H1 (cell line): ENCODE results near the gene DYNLRB1. TPM values are rescaled to one million over a fixed set of nuclear protein-coding genes. Genes with fewer than 3 reads are reported as not detected.
A peak's percentile ranks its signal among the peaks of the same experiment; 100 is the strongest.

Experiments used
- CTCF ChIA-PET: fragments of 300-600 bp; sonication (Branson Sonifier 250); formaldehyde crosslinking; loops from one replicate; lab custom pipeline; 2021; ENCODE audit not compliant: partially characterized antibody; lab: Charles Lee
- POLR2A ChIA-PET: fragments of 300-600 bp; sonication (Branson Sonifier 250); formaldehyde crosslinking; loops from one replicate; lab custom pipeline; 2021; ENCODE audit warnings: inconsistent platforms; ENCODE audit not compliant: partially characterized antibody; lab: Charles Lee
- DNase-seq, 2 experiments: peaks; one replicate each; pipeline versions ENCODE4 v3.0.0 to v3.0.0-alpha.2; 2010 to 2022; ENCODE audit warnings: low spot score in 2 of 2, low read depth in 1 of 2, mixed read lengths in 1 of 2
- FAIRE-seq: peaks from 2 replicates; lab custom pipeline; 2011; peaks lifted over from hg19 to GRCh38; lab: Jason Lieb, UNC
- H2AFZ ChIP-seq: 2 replicates; pipeline ENCODE4 v1.8.1; 2012; ENCODE audit warnings: low read length, inconsistent platforms
- H2AK5ac ChIP-seq: 2 replicates; pipeline ENCODE4 v1.6.1; 2013; ENCODE audit warnings: low read depth, low read length
- H2BK120ac ChIP-seq: replicated peaks from 2 replicates; pipeline ENCODE3; 2013; ENCODE audit warnings: low read depth, low read length, inconsistent platforms
- H2BK12ac ChIP-seq: 2 replicates; pipeline ENCODE4 v1.6.1; 2013; ENCODE audit warnings: low read depth, low read length
- H2BK15ac ChIP-seq: 2 replicates; pipeline ENCODE4 v1.6.1; 2013; ENCODE audit warnings: low read length
- H2BK20ac ChIP-seq: 2 replicates; pipeline ENCODE4 v1.6.1; 2013; ENCODE audit warnings: low read length
- H2BK5ac ChIP-seq: 2 replicates; pipeline ENCODE4 v1.6.1; 2013; ENCODE audit warnings: low read depth, low read length
- H3K14ac ChIP-seq: 2 replicates; pipeline ENCODE4 v1.6.1; 2013; ENCODE audit warnings: inconsistent platforms; ENCODE audit not compliant: insufficient read length
- H3K18ac ChIP-seq: 2 replicates; pipeline ENCODE4 v1.6.1; 2013; ENCODE audit warnings: low read length; ENCODE audit errors: extremely low read depth
- H3K23ac ChIP-seq: 2 replicates; pipeline ENCODE4 v1.6.1; 2013; ENCODE audit warnings: inconsistent platforms; ENCODE audit not compliant: insufficient read length
- H3K23me2 ChIP-seq: 2 replicates; pipeline ENCODE4 v1.6.1; 2013; ENCODE audit warnings: low read depth, low read length
- H3K27ac ChIP-seq: 2 replicates; pipeline ENCODE4 v1.6.1; 2011; ENCODE audit warnings: low read depth, low read length, inconsistent platforms
- H3K27me3 ChIP-seq, 4 experiments: replicated peaks in 1 of 4; 1 replicate in 1 of 4; 2 replicates in 3 of 4; pipeline versions ENCODE4 v1.6.1 to v1.8.1; 2011 to 2013; ENCODE audit warnings: low read length in 3 of 4, mild to moderate bottlenecking in 3 of 4, inconsistent platforms in 2 of 4, mixed read lengths in 2 of 4, moderate library complexity in 1 of 4; ENCODE audit not compliant: control insufficient read depth in 3 of 4, insufficient read depth in 3 of 4; ENCODE audit errors: extremely low read depth in 1 of 4
- H3K36me3 ChIP-seq, 4 experiments: 2 replicates each; pipeline versions ENCODE4 v1.6.1 to v1.8.1; 2011 to 2013; ENCODE audit warnings: mild to moderate bottlenecking in 4 of 4, low read length in 3 of 4, moderate library complexity in 2 of 4, control low read depth in 1 of 4, inconsistent platforms in 1 of 4; ENCODE audit not compliant: insufficient read depth in 4 of 4, control insufficient read depth in 2 of 4
- H3K4ac ChIP-seq: replicated peaks from 2 replicates; pipeline ENCODE3; 2013; ENCODE audit warnings: low read length, low read depth, mixed read lengths, inconsistent platforms; ENCODE audit not compliant: insufficient read length
- H3K4me1 ChIP-seq, 4 experiments: replicated peaks in 1 of 4; 1 replicate in 1 of 4; 2 replicates in 3 of 4; pipeline versions ENCODE4 v1.6.1 to v1.8.1; 2011 to 2013; ENCODE audit warnings: low read length in 3 of 4, inconsistent platforms in 2 of 4, mixed read lengths in 1 of 4; ENCODE audit not compliant: insufficient read depth in 4 of 4, control insufficient read depth in 3 of 4
- H3K4me2 ChIP-seq, 2 experiments: 2 replicates each; pipeline versions ENCODE4 v1.6.1 to v1.8.1; 2011 to 2013; ENCODE audit warnings: low read depth in 2 of 2, low read length in 2 of 2, control low read depth in 1 of 2, inconsistent platforms in 1 of 2, mild to moderate bottlenecking in 1 of 2; ENCODE audit not compliant: insufficient read depth in 1 of 2
- H3K4me3 ChIP-seq, 4 experiments: fragments of 200-600, 300-600 bp in 1 of 4; sonication (generic), shearing (Covaris generic), sonication (Bioruptor Twin) in 1 of 4; 2 replicates each; pipeline versions ENCODE4 v1.5.1 to v1.8.1; 2011 to 2016; ENCODE audit warnings: low read length in 4 of 4, low read depth in 3 of 4, control low read depth in 2 of 4, inconsistent platforms in 2 of 4, mild to moderate bottlenecking in 2 of 4, mixed read lengths in 1 of 4, moderate library complexity in 1 of 4; ENCODE audit not compliant: insufficient read depth in 2 of 4; ENCODE audit errors: extremely low read depth in 1 of 4
- H3K56ac ChIP-seq: replicated peaks from 2 replicates; pipeline ENCODE3; 2013; ENCODE audit warnings: low read depth, mild to moderate bottlenecking, mixed read lengths, low read length, inconsistent platforms; ENCODE audit not compliant: insufficient read length
- H3K79me1 ChIP-seq: 2 replicates; pipeline ENCODE4 v1.6.1; 2013; ENCODE audit warnings: low read depth, low read length, control low read depth
- H3K79me2 ChIP-seq, 2 experiments: 2 replicates each; pipeline versions ENCODE4 v1.6.1 to v1.8.1; 2012 to 2013; ENCODE audit warnings: low read length in 2 of 2, mild to moderate bottlenecking in 2 of 2, inconsistent platforms in 1 of 2; ENCODE audit not compliant: insufficient read depth in 2 of 2, control insufficient read depth in 1 of 2
- H3K9ac ChIP-seq, 4 experiments: replicated peaks in 1 of 4; 1 replicate in 1 of 4; 2 replicates in 3 of 4; pipeline versions ENCODE4 v1.6.1 to v1.8.1; 2011 to 2013; ENCODE audit warnings: low read depth in 3 of 4, low read length in 3 of 4, control low read depth in 2 of 4, mild to moderate bottlenecking in 2 of 4, moderate library complexity in 2 of 4, inconsistent platforms in 1 of 4; ENCODE audit errors: extremely low read depth in 1 of 4
- H3K9me3 ChIP-seq, 2 experiments: 2 replicates each; pipeline versions ENCODE4 v1.6.1 to v1.8.1; 2012 to 2013; ENCODE audit warnings: mild to moderate bottlenecking in 2 of 2, moderate library complexity in 2 of 2, control low read depth in 1 of 2, inconsistent platforms in 1 of 2, low read depth in 1 of 2, low read length in 1 of 2, mixed read lengths in 1 of 2; ENCODE audit not compliant: insufficient read depth in 2 of 2
- H4K20me1 ChIP-seq, 2 experiments: replicated peaks in 1 of 2; 2 replicates each; pipeline versions ENCODE3 to v1.8.1; 2011 to 2013; ENCODE audit warnings: inconsistent platforms in 2 of 2, low read length in 2 of 2, mild to moderate bottlenecking in 1 of 2; ENCODE audit not compliant: insufficient read depth in 2 of 2, control insufficient read depth in 1 of 2
- H4K5ac ChIP-seq: 2 replicates; pipeline ENCODE4 v1.6.1; 2013; ENCODE audit warnings: low read length, low read depth, mixed read lengths, inconsistent platforms; ENCODE audit not compliant: insufficient read length
- H4K8ac ChIP-seq: 2 replicates; pipeline ENCODE4 v1.8.0; 2013; ENCODE audit warnings: mild to moderate bottlenecking, moderate library complexity, low read length, inconsistent platforms; ENCODE audit not compliant: insufficient read depth; ENCODE audit errors: extremely low read depth
- H4K91ac ChIP-seq: replicated peaks from 2 replicates; pipeline ENCODE3; 2013; ENCODE audit warnings: low read length, mixed read lengths, inconsistent platforms; ENCODE audit not compliant: insufficient read length
- HDAC6 ChIP-seq: IDR thresholded peaks from one replicate; pipeline ENCODE4 v1.7.1; 2012; ENCODE audit warnings: low read depth, mild to moderate bottlenecking, inconsistent platforms, low read length, moderate library complexity
- NANOG ChIP-seq: IDR thresholded peaks from 2 replicates; pipeline ENCODE4 v1.6.1; 2011; ENCODE audit warnings: low read length, low read depth, mild to moderate bottlenecking, inconsistent platforms; ENCODE audit not compliant: insufficient read depth, poor library complexity, severe bottlenecking
- TAF1 ChIP-seq: IDR thresholded peaks from 2 replicates; pipeline ENCODE4 v1.6.1; 2011; ENCODE audit warnings: mild to moderate bottlenecking, low read depth, low read length
- WGBS, 2 experiments: shearing (Covaris generic) in 1 of 2; methylation state at CpG; one replicate each; pipeline versions ENCODE4 v1.1.6 to v1.1.7; 2013 to 2015; ENCODE audit warnings: low lambda C conversion rate in 2 of 2, mixed read lengths in 2 of 2, inconsistent platforms in 1 of 2, low coverage in 1 of 2, missing lambda C conversion rate in 1 of 2; ENCODE audit not compliant: insufficient replicate concordance in 2 of 2, insufficient coverage in 1 of 2, insufficient read length in 1 of 2; ENCODE audit errors: extremely low coverage in 1 of 2, missing lambda C conversion rate in 1 of 2; 5-methylcytosine and 5-hydroxymethylcytosine counted together
- polyA plus RNA-seq, 7 experiments: library from polyadenylated mRNA; depleted of rRNA in 3 of 7; stranded (reverse) in 5 of 7; unstranded in 2 of 7; fragments of >200 nt in 5 of 7; fragments of 200-250 nt in 2 of 7; gene quantifications; 1 replicate in 5 of 7; 2 replicates in 1 of 7; 4 replicates in 1 of 7; pipeline versions ENCODE4 v1.2.1 to v1.2.3, GENCODE V29; 2011 to 2013; ENCODE audit warnings: missing spikeins in 2 of 7, mixed read lengths in 2 of 7
- total RNA-seq: library from RNA; stranded (reverse); fragmentation: NEBNext Ultra II Directional; extraction: Animal tissue kit (Norgen Biotek cat#: 25700); gene quantifications from 2 replicates; pipeline ENCODE4 v1.2.1, GENCODE V29; 2021

The DYNLRB1 gene
- total and polyA plus RNA-seq, 2 of the 8 experiments (the other 6 are each of a cell fraction or from before 2014, with no cell fraction given): 109 to 214 TPM

DNA sequence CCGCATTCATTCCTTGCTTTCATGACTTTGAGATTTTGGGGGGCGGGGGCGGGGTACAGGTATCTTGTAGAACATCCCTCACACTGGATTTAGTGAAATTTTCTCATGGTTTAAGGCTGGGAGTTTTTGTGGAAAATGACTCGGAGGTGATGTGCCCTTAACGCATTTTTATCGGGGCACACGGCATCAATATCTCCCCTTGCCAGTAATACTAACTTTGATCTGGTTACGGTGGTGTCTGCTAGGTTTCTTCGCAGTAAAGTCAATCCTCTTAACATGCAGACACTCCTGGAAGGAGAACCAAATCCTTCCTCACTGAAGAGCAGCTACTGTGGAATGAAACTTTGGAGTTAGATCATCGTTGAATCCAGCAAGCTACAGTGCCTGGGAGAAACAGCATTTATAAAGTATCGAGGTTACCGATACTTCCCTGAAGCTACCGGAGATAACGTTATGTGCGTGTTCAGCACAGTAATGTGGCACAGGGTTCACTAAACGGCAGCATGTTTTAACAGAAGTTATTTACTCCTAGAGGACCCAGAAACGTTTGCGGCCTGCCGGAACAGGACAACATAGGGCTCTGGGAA lies 1.2 kb upstream of the DYNLRB1 start:
- H3K23me2 ChIP-seq: peaks cover 10% of the 10 kb centered on the region
- H2BK120ac ChIP-seq: no peak overlapping the region
- TF ChIP-seq TAF1 (no peak), NANOG (no peak), HDAC6 (no peak)
- WGBS, 2 experiments: 52% methylated on average over 19 of the region's 19 CpGs; no CpG with 5 or more reads in 1 of the 2 experiments
- FAIRE-seq (no peak), DNase-seq (no peak)
- peaks cover 0 to 3% (median 3%) of the 10 kb centered on the region in 4 experiments; a peak in 3 of 7 replicates for H3K4me1 ChIP-seq
- POLR2A ChIA-PET: interaction anchor here (0.5 to 3.3 kb wide), 9 partner anchors 10 to 216 kb away, joined by 3 to 15 read pairs (median 4); partner anchors contain the start of genes AHCY and ITCH
- no peak overlapping the region for H2BK12ac ChIP-seq
- no peaks in the 10 kb centered on the region for H3K79me1 ChIP-seq
- no peaks in the 10 kb centered on the region for H3K9me3 ChIP-seq
- H3K56ac ChIP-seq: no peak overlapping the region
- no peak overlapping the region for H4K8ac ChIP-seq
- H3K27me3 ChIP-seq: no peaks in the 10 kb centered on the region
- peaks cover 3 to 5% of the 10 kb centered on the region in 2 experiments for H4K20me1 ChIP-seq
- peak overlapping the region; percentile 77 to 81 for H3K4me2 ChIP-seq
- peaks cover 0 to 33% of the 10 kb centered on the region in 2 experiments; a peak in 3 of 4 replicates for H3K79me2 ChIP-seq
- no peak overlapping the region for H4K91ac ChIP-seq
- no peak overlapping the region for H4K5ac ChIP-seq
- no peak overlapping the region for H2BK20ac ChIP-seq
- H3K4me3 ChIP-seq: peak overlapping the region; percentile 77 to 87 (median 82); a peak in 7 of 8 replicates
- H2BK15ac ChIP-seq: no peak overlapping the region
- H3K27ac ChIP-seq: no peak overlapping the region
- H2BK5ac ChIP-seq: no peak overlapping the region
- peak overlapping the region; percentile 4; the same call in 1 of the 2 replicates for H2AFZ ChIP-seq
- no peak overlapping the region for H2AK5ac ChIP-seq
- H3K9ac ChIP-seq: peak overlapping the region in 3 of 4 experiments; percentile 41 to 43 (median 43); a peak in 4 of 7 replicates
- CTCF ChIA-PET: interaction anchor here (0.9 to 4.7 kb wide), 6 partner anchors 16 to 326 kb away, joined by 3 to 25 read pairs (median 3); no protein-coding TSS in a partner anchor
- H3K18ac ChIP-seq: no peak overlapping the region; the same call in 1 of the 2 replicates
- H3K36me3 ChIP-seq: peaks cover 0 to under 1% (median 0%) of the 10 kb centered on the region in 4 experiments; a peak in 2 of 8 replicates
- H3K23ac ChIP-seq: no peak overlapping the region
- no peak overlapping the region for H3K14ac ChIP-seq
- no peak overlapping the region for H3K4ac ChIP-seq
